Choroid plexus epithelial cell (primary cell): Measurements from ENCODE around the gene FANCM.
A peak's percentile ranks its signal among the peaks of the same experiment; 100 is the strongest.

Experiments used
- DNase-seq: peaks from one replicate; pipeline ENCODE4 v3.0.0-alpha.2; 2010; ENCODE audit warnings: low read depth
- H3K4me3 ChIP-seq: 2 replicates; pipeline ENCODE4 v1.5.1; 2011; ENCODE audit warnings: low read depth, mild to moderate bottlenecking, control low read depth, low read length, moderate library complexity
- CTCF ChIP-seq: conservative IDR thresholded peaks from 2 replicates; pipeline ENCODE4 v1.5.1; 2011; ENCODE audit warnings: low read depth, mild to moderate bottlenecking, control low read depth, inconsistent platforms, low read length, moderate library complexity

FANCM gene

GRCh38 chr14:45135659-45136395 is at the start of gene FANCM:
TSS of gene FANCM (plus strand) at chr14:45135930. CDS start at chr14:45136032, 102 bp downstream.
- peak within 1 kb of the TSS; percentile 87 for H3K4me3 ChIP-seq
- DNase-seq, result peak; percentile 99

GRCh38 chr14:45089813-45090212 is 45.9 kb upstream of the FANCM start:
- TF ChIP-seq CTCF, result no peak
- H3K4me3 ChIP-seq, result no peak overlapping the region
- peak; percentile 13 for DNase-seq

More at GRCh38 chr14:45135659-45136395, at the start of gene FANCM:
- no peak for TF ChIP-seq CTCF

- no peak for TF ChIP-seq CTCF
- peak; percentile 49 for DNase-seq
- H3K4me3 ChIP-seq, result no peak overlapping the region
These were observed 44.0 kb upstream of the FANCM start for GRCh38 chr14:45091710-45092109.

- no peak for TF ChIP-seq CTCF
- no peak for DNase-seq
- H3K4me3 ChIP-seq, result no peak overlapping the region
These were observed 41.5 kb upstream of the FANCM start for GRCh38 chr14:45094275-45094674.

- H3K4me3 ChIP-seq, result no peak overlapping the region
- no peak for DNase-seq
- TF ChIP-seq CTCF, result no peak
These were observed 40.6 kb upstream of the FANCM start for GRCh38 chr14:45095143-45095542.

- no peak for TF ChIP-seq CTCF
- no peak for DNase-seq
- no peak overlapping the region for H3K4me3 ChIP-seq
These were observed 39.5 kb upstream of the FANCM start for GRCh38 chr14:45096218-45096617.

GRCh38 chr14:45103806-45104205 is 31.9 kb upstream of the FANCM start:
- no peak overlapping the region for H3K4me3 ChIP-seq
- DNase-seq, result no peak
- no peak for TF ChIP-seq CTCF
